Transverse colon (tissue), 4 donors: ENCODE data around the gene LRRC45. TPM values are rescaled to one million over a fixed set of nuclear protein-coding genes. Genes with fewer than 3 reads are reported as not detected.
A peak's percentile ranks its signal among the peaks of the same experiment; 100 is the strongest.

ENCODE experiments used
- DNase-seq: peaks from one replicate; pipeline ENCODE4 v3.0.0-alpha.2; 2019
- H3K27ac ChIP-seq, 4 donors: fragments of 200-600 bp; sonication (generic); 2 replicates each; pipeline ENCODE4 v1.5.1; 2016 to 2018; ENCODE audit warnings: inconsistent platforms in 4 of 4
- H3K27me3 ChIP-seq: fragments of 200-600 bp; sonication (generic); 2 replicates; pipeline ENCODE4 v1.5.1; 2017; ENCODE audit warnings: inconsistent platforms
- H3K36me3 ChIP-seq, 4 donors: fragments of 200-600 bp; sonication (generic); 2 replicates each; pipeline ENCODE4 v1.5.1; 2017 to 2019; ENCODE audit warnings: inconsistent platforms in 4 of 4
- H3K4me1 ChIP-seq, 4 donors: fragments of 200-600 bp; sonication (generic); 2 replicates each; pipeline ENCODE4 v1.5.1; 2017 to 2020; ENCODE audit warnings: inconsistent platforms in 4 of 4
- H3K4me3 ChIP-seq, 4 donors: fragments of 200-600 bp; sonication (generic); 1 replicate in 1 of 4; 2 replicates in 3 of 4; pipeline versions ENCODE4 v1.5.1 to v1.6.1; 2017 to 2019; ENCODE audit warnings: inconsistent platforms in 4 of 4
- H3K9me3 ChIP-seq, 2 donors: fragments of 200-600 bp; sonication (generic); 2 replicates each; pipeline ENCODE4 v1.5.1; 2017 to 2019; ENCODE audit warnings: inconsistent platforms in 2 of 2
- CTCF ChIP-seq, 5 experiments: fragments of 200-600 bp in 3 of 5; fragments of 450-650 bp in 2 of 5; sonication (generic) in 3 of 5; IDR thresholded peaks; 1 replicate in 2 of 5; 2 replicates in 3 of 5; pipeline ENCODE4 v1.5.1; 2016 to 2017; ENCODE audit warnings: antibody characterized with exemption in 5 of 5, inconsistent platforms in 3 of 5, mild to moderate bottlenecking in 2 of 5, moderate library complexity in 1 of 5
- EP300 ChIP-seq: sonication (generic); formaldehyde crosslinking; IDR thresholded peaks from one replicate; pipeline ENCODE4 v1.6.1; 2017; ENCODE audit warnings: antibody characterized with exemption, low read depth
- POLR2A ChIP-seq: fragments of 450-650 bp; IDR thresholded peaks from one replicate; pipeline ENCODE4 v1.6.1; 2016; ENCODE audit warnings: antibody characterized with exemption, mild to moderate bottlenecking, moderate library complexity
- POLR2AphosphoS5 ChIP-seq, 3 donors: sonication (generic); formaldehyde crosslinking; IDR thresholded peaks; one replicate each; pipeline ENCODE4 v1.6.1; 2016; ENCODE audit warnings: antibody characterized with exemption in 3 of 3
- WGBS, 2 donors: methylation state at CpG; one replicate each; pipeline ENCODE4 v1.1.5; 2018; ENCODE audit warnings: low coverage in 1 of 2; 5-methylcytosine and 5-hydroxymethylcytosine counted together
- in situ Hi-C, 4 donors: fragments of 200-750 bp; cut with MboI; loops; one replicate each; pipeline versions ENCODE4 v1.15.0 to v1.15.1; 2017; ENCODE audit warnings: low sequenced_read_pairs in 3 of 4, low pct_ligation_motif_present in 1 of 4, low pct_unique_long_range_greater_than_20kb in 1 of 4
- intact Hi-C: fragments of 100-400 bp; cut with DNase I; formaldehyde crosslinking; loops from one replicate; pipeline ENCODE4 v1.15.1; 2023; ENCODE audit warnings: low total_unique reads
- total RNA-seq, 4 donors: library from RNA; depleted of rRNA; stranded (reverse); fragments of >200 nt; gene quantifications; one replicate each; pipeline ENCODE4 v1.1.0, GENCODE V29; 2016

Gene LRRC45
- total RNA-seq, 4 donors from 2014 or later: 12.7 to 40.6 (median 23.5) TPM

GRCh38 chr17:81990836-81991683, 32.0 kb upstream of the LRRC45 start:
- DNase-seq: no peak
- intact Hi-C loops (no loop called here), in situ Hi-C loops (no loop called here)
- H3K36me3 ChIP-seq: no peaks in the 10 kb centered on the region
- H3K27ac ChIP-seq: peak overlapping the region; percentile 58 to 79 (median 71)
- H3K27me3 ChIP-seq: no peaks in the 10 kb centered on the region
- peak overlapping the region in 1 of 4 donors; percentile 26 for H3K4me3 ChIP-seq
- no peak for TF ChIP-seq EP300
- no peak for TF ChIP-seq CTCF (IDR thresholded peaks at IDR 0.05)
- TF ChIP-seq POLR2A: no peak
- no peak for TF ChIP-seq POLR2AphosphoS5 (IDR thresholded peaks at IDR 0.05)
- H3K9me3 ChIP-seq: no peaks in the 10 kb centered on the region
- H3K4me1 ChIP-seq: peaks cover 7 to 19% (median 16%) of the 10 kb centered on the region in 4 donors
- WGBS, 2 donors: 73 to 80% methylated on average over 1 to 22 of the region's 25 CpGs

GRCh38 chr17:81991684-81992305, 31.3 kb upstream of the LRRC45 start:
- Histone ChIP-seq H3K27me3 (no peaks in the 10 kb centered on the region), H3K4me3 (peak overlapping the region in 2 of 4 donors; percentile 5 to 26)

DNA sequence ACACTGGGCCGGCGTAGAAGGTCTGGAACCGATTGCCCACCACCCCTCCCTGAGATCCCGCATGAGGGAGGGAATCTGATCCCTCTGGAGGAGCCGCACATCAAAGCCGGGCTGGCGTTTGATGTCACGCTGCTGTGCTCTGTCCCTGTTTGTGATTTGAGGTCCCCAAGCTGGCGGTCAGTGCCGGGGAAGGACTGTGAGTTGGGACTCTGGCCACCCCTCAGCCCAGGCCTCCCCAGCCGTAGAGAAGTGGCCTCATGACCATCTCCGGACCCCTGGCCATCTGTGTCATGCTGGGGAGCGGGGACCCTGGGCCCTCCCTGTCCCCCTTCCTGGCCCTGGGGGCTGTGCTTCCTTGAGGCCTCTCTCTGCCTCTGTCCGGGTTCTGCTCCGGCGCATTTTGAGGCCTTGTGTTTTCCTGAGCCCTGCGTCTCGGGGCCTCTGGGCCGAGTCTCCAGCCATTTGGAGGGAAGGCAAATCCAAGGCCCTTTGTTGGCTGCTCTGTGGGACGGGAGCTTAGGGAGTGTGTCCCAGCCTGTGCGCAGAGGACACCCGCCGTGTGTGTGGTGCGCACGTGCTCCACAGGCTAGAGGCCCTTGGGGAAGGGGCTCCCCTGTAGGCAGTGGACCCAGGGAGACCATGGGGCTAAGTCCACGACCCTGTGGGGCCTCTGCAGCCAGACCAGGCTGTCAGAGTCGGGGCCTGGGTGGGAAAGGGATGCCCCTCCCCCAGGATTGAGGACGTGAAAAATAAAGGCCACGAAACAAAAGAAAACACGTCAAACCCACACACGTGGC, 30.6 kb upstream of the LRRC45 start:
- Histone ChIP-seq H3K4me1 (peaks cover 7 to 19% (median 16%) of the 10 kb centered on the region in 4 donors), H3K9me3 (no peaks in the 10 kb centered on the region), H3K27me3 (no peaks in the 10 kb centered on the region), H3K4me3 (peak overlapping the region in 1 of 4 donors; percentile 26), H3K36me3 (no peaks in the 10 kb centered on the region), H3K27ac (peak overlapping the region; percentile 58 to 79 (median 71))
- intact Hi-C loops: no loop called here
- TF ChIP-seq POLR2AphosphoS5 (IDR thresholded peaks at IDR 0.05) (no peak), EP300 (no peak), CTCF (IDR thresholded peaks at IDR 0.05) (no peak), POLR2A (no peak)
- DNase-seq: no peak
- in situ Hi-C loops: no loop called here
- 82% methylated on average over 28 of the region's 31 CpGs; no CpG with 5 or more reads in 1 of the 2 donors for WGBS, 2 donors

More at GRCh38 chr17:81991684-81992305, 31.3 kb upstream of the LRRC45 start:
- 31% methylated on average over 27 of the region's 31 CpGs; no CpG with 5 or more reads in 1 of the 2 donors for WGBS, 2 donors
- peaks cover 7 to 19% (median 16%) of the 10 kb centered on the region in 4 donors for H3K4me1 ChIP-seq
- no peaks in the 10 kb centered on the region for H3K36me3 ChIP-seq
- intact Hi-C loops: no loop called here
- H3K9me3 ChIP-seq: no peaks in the 10 kb centered on the region
- DNase-seq: peak; percentile 91
- TF ChIP-seq CTCF (IDR thresholded peaks at IDR 0.05) (no peak), POLR2AphosphoS5 (IDR thresholded peaks at IDR 0.05) (peak in 2 of 3 donors; percentile 3 to 33), EP300 (no peak), POLR2A (no peak)
- in situ Hi-C loops: no loop called here
- peak overlapping the region; percentile 58 to 79 (median 71) for H3K27ac ChIP-seq
